GM12872 (cell line): ENCODE data around the gene TWIST2.

Source experiments
- TF ChIP-seq, protein P1 (sequence below): IDR thresholded peaks from 3 replicates; pipeline ENCODE4 v1.5.1; 2011; ENCODE audit warnings: low read depth, mild to moderate bottlenecking, low read length, moderate library complexity; ENCODE audit not compliant: insufficient read depth

The TWIST2 gene

GRCh38 chr2:238857959-238858358 is 10.1 kb downstream of the TWIST2 start:
- TF ChIP-seq, protein P1, sequence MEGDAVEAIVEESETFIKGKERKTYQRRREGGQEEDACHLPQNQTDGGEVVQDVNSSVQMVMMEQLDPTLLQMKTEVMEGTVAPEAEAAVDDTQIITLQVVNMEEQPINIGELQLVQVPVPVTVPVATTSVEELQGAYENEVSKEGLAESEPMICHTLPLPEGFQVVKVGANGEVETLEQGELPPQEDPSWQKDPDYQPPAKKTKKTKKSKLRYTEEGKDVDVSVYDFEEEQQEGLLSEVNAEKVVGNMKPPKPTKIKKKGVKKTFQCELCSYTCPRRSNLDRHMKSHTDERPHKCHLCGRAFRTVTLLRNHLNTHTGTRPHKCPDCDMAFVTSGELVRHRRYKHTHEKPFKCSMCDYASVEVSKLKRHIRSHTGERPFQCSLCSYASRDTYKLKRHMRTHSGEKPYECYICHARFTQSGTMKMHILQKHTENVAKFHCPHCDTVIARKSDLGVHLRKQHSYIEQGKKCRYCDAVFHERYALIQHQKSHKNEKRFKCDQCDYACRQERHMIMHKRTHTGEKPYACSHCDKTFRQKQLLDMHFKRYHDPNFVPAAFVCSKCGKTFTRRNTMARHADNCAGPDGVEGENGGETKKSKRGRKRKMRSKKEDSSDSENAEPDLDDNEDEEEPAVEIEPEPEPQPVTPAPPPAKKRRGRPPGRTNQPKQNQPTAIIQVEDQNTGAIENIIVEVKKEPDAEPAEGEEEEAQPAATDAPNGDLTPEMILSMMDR = no peak

GRCh38 chr2:238859636-238860347 is 11.9 kb downstream of the TWIST2 start:
- TF ChIP-seq, protein P1 = no peak

DNA sequence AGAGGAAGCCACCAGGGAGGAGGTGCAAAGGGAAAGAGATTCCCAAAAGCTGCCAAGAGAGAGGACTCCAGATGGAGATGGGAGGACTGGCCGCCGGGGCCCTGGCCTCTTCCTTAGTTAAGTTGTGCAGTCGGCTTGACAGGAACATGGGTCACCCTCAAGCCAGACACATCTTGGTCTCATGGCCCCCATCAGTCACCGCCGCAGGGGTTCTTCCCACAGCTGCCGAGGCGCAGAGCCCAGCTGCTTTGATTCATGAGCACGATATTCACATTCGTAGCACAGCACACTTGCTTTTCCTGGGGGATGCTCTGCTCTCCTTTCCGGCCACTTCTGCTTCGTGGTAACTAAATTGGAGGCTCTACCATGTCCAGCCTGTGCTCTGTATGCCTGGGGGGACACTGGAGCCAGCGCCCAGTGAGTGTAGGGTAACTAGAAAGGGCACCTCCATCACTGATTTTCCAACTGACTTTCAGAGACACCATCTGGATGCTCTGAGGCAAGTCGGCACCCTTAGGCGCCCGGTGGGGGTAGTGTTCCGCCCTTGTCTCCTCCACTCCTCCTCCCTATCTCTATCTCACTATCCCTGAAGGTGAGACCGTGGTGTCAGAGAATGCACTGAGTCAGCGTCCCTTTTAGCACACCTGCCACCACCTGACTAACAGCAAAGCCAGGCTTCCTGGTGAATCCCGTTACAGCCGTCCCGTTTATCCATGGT is 13.3 kb downstream of the TWIST2 start:
- TF ChIP-seq, protein P1 = no peak

GRCh38 chr2:238861766-238862315 is 14.0 kb downstream of the TWIST2 start:
- TF ChIP-seq, protein P1 = no peak

- TF ChIP-seq, protein P1 = no peak
These were observed 14.8 kb downstream of the TWIST2 start for GRCh38 chr2:238862701-238863100.

GRCh38 chr2:238863231-238863630 is 15.3 kb downstream of the TWIST2 start:
- TF ChIP-seq, protein P1 = no peak

- TF ChIP-seq, protein P1 = no peak
These were observed 15.9 kb downstream of the TWIST2 start for GRCh38 chr2:238863749-238864206.
